NCI-H1092 (cell line): ENCODE measurements around the gene C1QTNF2.

Experiments
- DNase-seq: peaks from one replicate; lab custom pipeline; 2025; lab: John Stamatoyannopoulos, UW

Gene C1QTNF2

DNA sequence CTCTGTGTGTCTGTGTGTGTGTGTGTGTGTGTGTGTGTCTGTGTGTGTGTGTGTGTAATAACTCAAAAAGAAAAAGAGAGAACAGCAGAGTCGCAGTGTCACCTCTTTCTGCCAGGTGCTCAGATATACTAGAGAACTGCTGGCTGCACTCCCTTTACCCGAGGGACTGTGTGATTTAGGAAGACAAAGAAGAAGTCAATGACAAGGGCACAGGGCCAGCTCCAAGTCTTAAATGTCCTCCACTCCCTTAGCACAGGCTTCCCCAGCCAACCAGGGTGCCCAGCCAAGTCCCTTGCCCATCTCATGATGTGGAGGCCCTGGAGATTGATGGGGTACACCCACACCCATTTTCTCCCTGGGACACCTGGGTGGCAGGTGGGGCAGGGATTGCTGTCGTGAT is 66.7 kb downstream of the C1QTNF2 start:
- DNase-seq: no peak

DNA sequence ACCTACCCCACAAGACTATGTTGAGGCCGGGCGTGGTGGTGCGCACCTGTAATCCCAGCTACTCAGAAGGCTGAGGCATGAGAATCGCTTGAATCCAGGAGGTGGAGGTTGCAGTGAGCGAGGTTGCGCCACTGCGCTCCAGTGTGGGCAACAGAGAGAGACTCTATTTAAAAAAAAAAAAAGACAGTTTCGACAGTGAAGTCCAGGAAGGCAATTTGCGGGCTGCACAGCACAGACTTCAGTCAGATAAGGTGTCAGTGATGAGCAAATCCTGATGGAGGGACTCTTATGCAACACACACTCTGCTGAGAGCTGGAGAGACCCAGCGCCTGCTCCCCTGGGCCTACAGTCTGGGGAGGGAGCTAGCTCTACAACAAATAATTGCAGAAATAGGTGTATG is 72.2 kb downstream of the C1QTNF2 start:
- no peak for DNase-seq

- no peak for DNase-seq
Measured at GRCh38 chr5:160297776-160298175, 72.7 kb downstream of the C1QTNF2 start.
